Colonic mucosa (tissue), 4 donors: ENCODE data around the gene TMEM229A. TPM values are rescaled to one million over a fixed set of nuclear protein-coding genes. Genes with fewer than 3 reads are reported as not detected.

Source experiments
- DNase-seq: peaks from one replicate; pipeline ENCODE4 v3.0.0-alpha.2; 2020
- H3K27ac ChIP-seq: fragments of 200-600 bp; one replicate; pipeline ENCODE4 v1.8.0; 2021
- H3K27me3 ChIP-seq: fragments of 200-600 bp; one replicate; pipeline ENCODE4 v1.8.0; 2021
- H3K36me3 ChIP-seq: fragments of 200-600 bp; one replicate; pipeline ENCODE4 v1.8.0; 2021
- H3K4me1 ChIP-seq: fragments of 200-600 bp; one replicate; pipeline ENCODE4 v1.8.0; 2021; ENCODE audit warnings: mild to moderate bottlenecking
- H3K4me3 ChIP-seq: fragments of 200-600 bp; one replicate; pipeline ENCODE4 v1.8.0; 2021
- H3K9ac ChIP-seq, 2 donors: one replicate each; pipeline ENCODE4 v1.7.0; 2013; ENCODE audit warnings: control low read depth in 2 of 2, low read depth in 2 of 2, low read length in 2 of 2
- H3K9me3 ChIP-seq: fragments of 200-600 bp; one replicate; pipeline ENCODE4 v1.8.0; 2021
- CTCF ChIP-seq: fragments of 200-600 bp; IDR thresholded peaks from one replicate; pipeline ENCODE4 v1.8.0; 2022; ENCODE audit warnings: antibody characterized with exemption, mild to moderate bottlenecking
- intact Hi-C: fragments of 100-400 bp; cut with DNase I; formaldehyde crosslinking; loops from one replicate; pipeline ENCODE4 v1.14.1; 2022
- total RNA-seq, 2 donors: library from RNA; stranded (reverse); fragmentation: NEBNext Ultra II Directional in 1 of 2; extraction: Animal tissue kit (Norgen Biotek cat#: 25700) in 1 of 2; gene quantifications; one replicate each; pipeline ENCODE4 v1.2.1, GENCODE V29; 2021
- donor health status: healthy.
- donor health status: DM: no; HTN: no; CAD: no.
- donor health status: DM: no; HTN: no; CAD: no.

The TMEM229A gene
- total RNA-seq, 2 donors from 2014 or later: not detected

- H3K9ac ChIP-seq: no peak overlapping the region
- DNase-seq: no peak
- H3K36me3 ChIP-seq: no peaks in the 10 kb centered on the region
- no peaks in the 10 kb centered on the region for H3K4me1 ChIP-seq
- H3K9me3 ChIP-seq: no peaks in the 10 kb centered on the region
- intact Hi-C loops: no loop called here
- no peaks in the 10 kb centered on the region for H3K27me3 ChIP-seq
- no peak overlapping the region for H3K4me3 ChIP-seq
- no peak overlapping the region for H3K27ac ChIP-seq
- TF ChIP-seq CTCF: no peak
Observed at GRCh38 chr7:124072603-124073309, 39.9 kb upstream of the TMEM229A start.

GRCh38 chr7:124071843-124072242 is 39.0 kb upstream of the TMEM229A start:
- H3K9me3 ChIP-seq: no peaks in the 10 kb centered on the region
- no peaks in the 10 kb centered on the region for H3K36me3 ChIP-seq
- no peaks in the 10 kb centered on the region for H3K4me1 ChIP-seq

GRCh38 chr7:124062171-124062570 is 29.3 kb upstream of the TMEM229A start:
- DNase-seq: no peak
- Histone ChIP-seq H3K9me3 (no peaks in the 10 kb centered on the region), H3K27ac (no peak overlapping the region), H3K27me3 (no peaks in the 10 kb centered on the region), H3K4me1 (no peaks in the 10 kb centered on the region), H3K36me3 (no peaks in the 10 kb centered on the region), H3K9ac (no peak overlapping the region), H3K4me3 (no peak overlapping the region)
- no peak for TF ChIP-seq CTCF
- intact Hi-C loops: no loop called here

More at GRCh38 chr7:124071843-124072242, 39.0 kb upstream of the TMEM229A start:
- intact Hi-C loops: no loop called here
- H3K9ac ChIP-seq: no peak overlapping the region
- no peak overlapping the region for H3K4me3 ChIP-seq
- no peak overlapping the region for H3K27ac ChIP-seq
- TF ChIP-seq CTCF: no peak
- H3K27me3 ChIP-seq: no peaks in the 10 kb centered on the region
- no peak for DNase-seq

- TF ChIP-seq CTCF: no peak
- Histone ChIP-seq H3K27ac (no peak overlapping the region), H3K4me1 (no peaks in the 10 kb centered on the region), H3K9ac (no peak overlapping the region), H3K27me3 (no peaks in the 10 kb centered on the region), H3K36me3 (no peaks in the 10 kb centered on the region), H3K9me3 (no peaks in the 10 kb centered on the region), H3K4me3 (no peak overlapping the region)
- intact Hi-C loops: no loop called here
- DNase-seq: no peak
Observed at GRCh38 chr7:124060528-124060927, 27.7 kb upstream of the TMEM229A start.

GRCh38 chr7:124059375-124059774 is 26.5 kb upstream of the TMEM229A start:
- DNase-seq: no peak
- no peaks in the 10 kb centered on the region for H3K9me3 ChIP-seq

More at GRCh38 chr7:124059375-124059774, 26.5 kb upstream of the TMEM229A start:
- Histone ChIP-seq H3K27me3 (no peaks in the 10 kb centered on the region), H3K9ac (no peak overlapping the region), H3K4me1 (no peaks in the 10 kb centered on the region), H3K4me3 (no peak overlapping the region), H3K27ac (no peak overlapping the region), H3K36me3 (no peaks in the 10 kb centered on the region)
- no peak for TF ChIP-seq CTCF
- intact Hi-C loops: no loop called here
